ENCODE data around the gene LZTR1. TPM values are rescaled to one million over a fixed set of nuclear protein-coding genes. Genes with fewer than 3 reads are reported as not detected.
A peak's percentile ranks its signal among the peaks of the same experiment; 100 is the strongest.

Gene LZTR1
- total RNA-seq, 4 donors from 2014 or later: 42.4 to 76.3 (median 57.2) TPM

DNA sequence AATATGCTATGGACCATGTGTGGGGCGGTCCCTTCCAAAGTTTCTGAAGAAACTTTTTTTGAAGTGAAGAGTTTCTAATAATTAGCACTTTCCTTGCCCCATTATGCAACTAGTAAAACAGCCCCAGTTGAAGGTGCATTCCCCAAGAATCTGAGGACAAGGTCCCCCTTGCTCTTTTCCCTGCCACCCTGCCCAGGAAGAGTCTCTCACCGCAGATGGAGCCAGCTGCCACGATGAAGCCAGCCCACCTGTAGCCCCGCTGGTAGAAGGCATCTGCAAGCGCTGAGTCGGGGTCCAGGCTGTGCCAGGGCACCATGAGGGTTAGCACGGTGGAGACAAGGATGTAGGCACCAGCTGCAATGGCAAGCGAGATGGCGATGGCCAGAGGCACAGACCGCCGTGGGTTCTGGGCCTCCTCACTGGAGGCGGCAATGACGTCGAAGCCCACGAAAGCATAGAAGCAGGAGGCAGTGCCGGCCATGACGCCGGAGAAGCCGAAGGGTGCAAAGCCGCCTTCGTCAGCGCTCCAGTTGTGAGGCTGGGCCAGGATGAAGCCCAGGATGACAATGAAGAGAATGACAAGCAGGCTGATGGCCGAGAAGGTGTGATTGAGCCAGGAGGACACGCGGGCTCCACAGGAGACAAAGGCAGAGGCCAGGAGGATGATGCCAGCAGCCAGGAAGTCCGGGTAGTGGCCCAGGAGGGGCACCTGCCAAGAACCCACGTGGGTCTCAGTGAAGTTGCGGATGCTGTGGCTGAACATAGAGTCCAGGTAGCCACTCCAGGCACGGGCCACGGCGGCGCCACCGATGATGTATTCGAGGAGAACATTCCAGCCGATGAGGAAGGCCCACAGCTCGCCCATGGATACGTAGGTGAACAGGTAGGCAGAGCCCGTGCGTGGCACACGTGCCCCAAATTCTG lies 48.8 kb downstream of the LZTR1 start:
- peaks cover 0 to 52% (median 0%) of the 10 kb centered on the region in 4 donors for H3K27me3 ChIP-seq
- intact Hi-C loops (cut with DNase I): no loop called here
- peaks cover 10 to 21% (median 17%) of the 10 kb centered on the region in 4 donors for H3K4me1 ChIP-seq
- TF ChIP-seq POLR2A (IDR thresholded peaks at IDR 0.05; ENCODE audit: low read depth): no peak
- TF ChIP-seq EP300 (IDR thresholded peaks at IDR 0.05): no peak
- TF ChIP-seq, protein P1, sequence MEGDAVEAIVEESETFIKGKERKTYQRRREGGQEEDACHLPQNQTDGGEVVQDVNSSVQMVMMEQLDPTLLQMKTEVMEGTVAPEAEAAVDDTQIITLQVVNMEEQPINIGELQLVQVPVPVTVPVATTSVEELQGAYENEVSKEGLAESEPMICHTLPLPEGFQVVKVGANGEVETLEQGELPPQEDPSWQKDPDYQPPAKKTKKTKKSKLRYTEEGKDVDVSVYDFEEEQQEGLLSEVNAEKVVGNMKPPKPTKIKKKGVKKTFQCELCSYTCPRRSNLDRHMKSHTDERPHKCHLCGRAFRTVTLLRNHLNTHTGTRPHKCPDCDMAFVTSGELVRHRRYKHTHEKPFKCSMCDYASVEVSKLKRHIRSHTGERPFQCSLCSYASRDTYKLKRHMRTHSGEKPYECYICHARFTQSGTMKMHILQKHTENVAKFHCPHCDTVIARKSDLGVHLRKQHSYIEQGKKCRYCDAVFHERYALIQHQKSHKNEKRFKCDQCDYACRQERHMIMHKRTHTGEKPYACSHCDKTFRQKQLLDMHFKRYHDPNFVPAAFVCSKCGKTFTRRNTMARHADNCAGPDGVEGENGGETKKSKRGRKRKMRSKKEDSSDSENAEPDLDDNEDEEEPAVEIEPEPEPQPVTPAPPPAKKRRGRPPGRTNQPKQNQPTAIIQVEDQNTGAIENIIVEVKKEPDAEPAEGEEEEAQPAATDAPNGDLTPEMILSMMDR (IDR thresholded peaks at IDR 0.05): no peak
- TF ChIP-seq POLR2AphosphoS5 (IDR thresholded peaks at IDR 0.05): no peak
- 94% methylated on average over 15 of the region's 40 CpGs for WGBS
- H3K9me3 ChIP-seq: no peaks in the 10 kb centered on the region
- H3K36me3 ChIP-seq: no peaks in the 10 kb centered on the region
- H3K27ac ChIP-seq (replicated peaks in 1 of 4): no peak overlapping the region
- no peak overlapping the region for H3K4me3 ChIP-seq
- DNase-seq (ENCODE audit: extremely low spot score): no peak

DNA sequence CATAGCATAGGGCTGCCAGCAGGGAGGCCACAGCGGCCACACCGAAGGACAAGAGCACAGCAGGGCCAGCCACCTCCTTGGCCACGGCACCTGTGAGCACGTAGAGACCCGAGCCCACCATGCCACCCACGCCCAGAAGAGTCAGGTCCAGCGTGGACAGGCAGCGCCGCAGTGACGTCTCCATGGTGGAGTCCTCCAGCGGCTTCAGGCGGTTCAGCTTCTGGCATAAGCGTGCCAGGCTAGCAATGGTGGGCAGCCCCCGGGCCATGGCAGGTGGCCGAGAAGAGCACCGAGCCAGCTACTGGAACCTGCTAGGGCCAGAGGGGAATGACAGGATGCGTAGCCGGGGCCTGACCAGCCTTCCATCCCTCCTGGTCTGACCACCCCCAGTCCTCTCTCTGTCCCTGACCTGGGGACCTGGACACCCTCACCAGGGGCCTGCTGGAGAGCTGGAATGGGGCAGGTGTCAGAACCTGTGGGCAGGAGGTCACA lies 49.5 kb downstream of the LZTR1 start:
- peak overlapping the region in 2 of 4 donors; percentile 41 to 51 for H3K4me3 ChIP-seq
- H3K27ac ChIP-seq (replicated peaks in 1 of 4): no peak overlapping the region
- TF ChIP-seq EP300 (IDR thresholded peaks at IDR 0.05) (no peak), POLR2A (IDR thresholded peaks at IDR 0.05; ENCODE audit: low read depth) (no peak), POLR2AphosphoS5 (IDR thresholded peaks at IDR 0.05) (no peak)
- TF ChIP-seq, protein P1 (IDR thresholded peaks at IDR 0.05): no peak
- no peaks in the 10 kb centered on the region for H3K9me3 ChIP-seq
- no peak for DNase-seq (ENCODE audit: extremely low spot score)
- peaks cover 10 to 21% (median 17%) of the 10 kb centered on the region in 4 donors for H3K4me1 ChIP-seq
- H3K36me3 ChIP-seq: no peaks in the 10 kb centered on the region
- H3K27me3 ChIP-seq: peaks cover 0 to 52% (median 0%) of the 10 kb centered on the region in 4 donors
- intact Hi-C loops (cut with DNase I): no loop called here
- 82% methylated on average over 8 of the region's 18 CpGs for WGBS

DNA sequence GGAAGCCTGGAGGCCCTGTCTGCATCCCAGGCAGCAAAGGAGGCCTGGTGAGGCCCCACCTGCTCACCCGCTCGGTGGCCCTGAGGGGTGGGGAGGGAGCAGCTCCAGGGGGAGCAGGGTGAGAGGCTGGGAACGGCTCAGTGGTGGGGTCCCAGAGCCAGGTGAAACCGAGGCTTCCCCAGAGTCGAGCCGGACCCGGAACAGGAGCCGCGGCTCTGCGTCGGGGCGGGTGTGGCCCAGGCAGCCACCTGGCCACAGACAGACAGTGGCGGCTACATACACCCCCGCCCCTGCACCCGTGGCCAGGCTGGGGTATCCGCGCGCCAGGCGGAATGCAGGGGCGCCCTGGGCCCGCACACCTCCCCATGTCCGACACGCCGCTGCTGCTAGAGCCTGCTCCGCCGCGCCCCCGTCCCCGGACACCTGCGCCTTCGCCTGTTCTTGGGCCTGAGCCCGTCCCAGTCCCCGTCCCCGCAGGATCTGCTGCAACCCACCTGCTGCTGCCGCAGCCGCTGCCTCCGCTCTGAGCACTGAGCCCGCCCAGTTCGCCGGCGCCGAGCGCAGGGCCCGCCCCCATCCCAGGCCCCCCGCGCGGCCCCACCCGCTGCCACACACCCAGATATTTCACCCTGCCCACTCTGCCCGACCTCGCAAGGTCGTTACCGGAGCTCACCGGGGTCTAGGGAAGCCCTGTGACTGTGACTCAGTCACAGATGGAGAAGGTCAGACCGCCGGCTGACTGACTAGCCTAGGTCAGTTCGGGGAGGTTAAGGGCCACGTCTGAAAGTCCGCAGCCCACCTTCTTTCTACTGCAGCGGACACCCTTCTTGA lies 50.2 kb downstream of the LZTR1 start, which contains the start of gene SLC7A4:
TSS of gene SLC7A4 (minus strand) at position 525 of the 831 bp plus-strand sequence. CDS start 749 bp downstream, outside the sequence.
- TF ChIP-seq EP300 (IDR thresholded peaks at IDR 0.05) (no peak), POLR2AphosphoS5 (IDR thresholded peaks at IDR 0.05) (no peak), POLR2A (IDR thresholded peaks at IDR 0.05; ENCODE audit: low read depth) (no peak)
- TF ChIP-seq, protein P1 (IDR thresholded peaks at IDR 0.05): no peak
- intact Hi-C loops (cut with DNase I): no loop called here
- no peaks in the 10 kb centered on the region for H3K36me3 ChIP-seq
- peak within 1 kb of the TSS; percentile 37 to 51 (median 42) for H3K4me3 ChIP-seq
- DNase-seq (ENCODE audit: extremely low spot score): no peak
- H3K4me1 ChIP-seq: peaks cover 10 to 18% (median 16%) of the 10 kb centered on the region in 4 donors
- H3K27ac ChIP-seq (replicated peaks in 1 of 4): no peak within 1 kb of the TSS
- 45% methylated on average over 7 of the region's 59 CpGs for WGBS
- H3K27me3 ChIP-seq: peaks cover 0 to 52% (median 0%) of the 10 kb centered on the region in 4 donors
- no peaks in the 10 kb centered on the region for H3K9me3 ChIP-seq

DNA sequence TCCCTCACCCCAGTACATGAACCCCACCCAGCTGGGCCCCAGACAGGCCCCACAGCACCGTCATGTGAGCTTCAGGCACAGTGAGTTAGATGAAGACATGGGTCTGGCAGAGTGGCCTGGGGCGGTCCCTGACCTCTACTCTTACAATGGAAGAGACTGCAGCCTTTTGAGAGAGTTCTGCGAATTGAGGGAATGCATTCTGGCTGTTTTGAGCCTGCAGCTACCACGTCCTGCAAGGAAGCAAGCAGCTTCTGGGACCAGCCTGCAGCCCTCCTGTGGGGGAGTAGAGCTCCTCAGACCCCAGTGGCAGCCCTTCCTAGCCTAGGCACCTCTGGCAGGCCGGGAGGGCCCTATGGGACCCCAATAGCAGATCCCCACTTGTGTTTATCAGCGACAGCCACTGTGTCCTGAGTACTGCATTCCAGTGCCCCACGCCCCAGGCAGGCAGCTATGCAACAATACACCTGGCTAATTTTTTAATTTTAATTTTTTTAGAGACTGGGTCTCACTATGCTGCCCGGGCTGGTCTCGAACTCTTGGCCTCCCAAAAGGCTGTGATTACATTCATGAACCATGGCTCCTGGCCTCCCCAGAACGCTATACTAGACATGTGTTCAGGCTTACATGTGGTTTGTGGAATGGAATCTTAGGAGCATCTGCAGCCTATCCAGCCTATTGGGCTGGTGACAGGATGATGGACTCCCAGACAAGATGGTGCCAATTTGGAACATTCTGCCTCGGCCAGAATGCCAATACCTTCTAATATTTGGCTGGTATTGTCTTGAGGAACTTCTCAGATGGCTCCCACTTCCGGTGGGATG lies 51.0 kb downstream of the LZTR1 start:
- H3K27me3 ChIP-seq: peaks cover 0 to 52% (median 0%) of the 10 kb centered on the region in 4 donors
- H3K4me1 ChIP-seq: peaks cover 10 to 19% (median 16%) of the 10 kb centered on the region in 4 donors
- peak overlapping the region in 2 of 4 donors; percentile 42 to 51 for H3K4me3 ChIP-seq
- intact Hi-C loops (cut with DNase I): no loop called here
- no peak for TF ChIP-seq POLR2AphosphoS5 (IDR thresholded peaks at IDR 0.05)
- TF ChIP-seq POLR2A (IDR thresholded peaks at IDR 0.05; ENCODE audit: low read depth): no peak
- TF ChIP-seq, protein P1 (IDR thresholded peaks at IDR 0.05): no peak
- TF ChIP-seq EP300 (IDR thresholded peaks at IDR 0.05): no peak
- no peak for DNase-seq (ENCODE audit: extremely low spot score)
- 82% methylated on average over 9 of the region's 12 CpGs for WGBS
- H3K9me3 ChIP-seq: no peaks in the 10 kb centered on the region
- H3K27ac ChIP-seq (replicated peaks in 1 of 4): no peak overlapping the region
- H3K36me3 ChIP-seq: no peaks in the 10 kb centered on the region
